GM18519 (cell line): ENCODE data around the gene SPATA20.

Experiments
- ATAC-seq: cut with Tn5 transposase; IDR thresholded peaks from one replicate; pipeline ENCODE4 v1.9.1; 2021; ENCODE audit warnings: mild to moderate bottlenecking, moderate library complexity; ENCODE audit not compliant: unreplicated experiment, low FRiP score

SPATA20 gene

GRCh38 chr17:50557630-50558029 is 10.7 kb downstream of the SPATA20 start:
- ATAC-seq, result no peak

- ATAC-seq, result no peak
Measured at GRCh38 chr17:50558091-50558490, 11.1 kb downstream of the SPATA20 start.

GRCh38 chr17:50558581-50558940 is 11.6 kb downstream of the SPATA20 start:
- ATAC-seq, result no peak

GRCh38 chr17:50558941-50559614 is 12.1 kb downstream of the SPATA20 start:
- no peak for ATAC-seq

GRCh38 chr17:50559674-50560184 is 12.8 kb downstream of the SPATA20 start:
- no peak for ATAC-seq

- ATAC-seq, result peak; percentile 62
Measured at GRCh38 chr17:50560185-50560824, 13.3 kb downstream of the SPATA20 start, which contains the start of gene CACNA1G. Gene CACNA1G (plus strand): TSS chr17:50560715. CDS start chr17:50561460, 745 bp downstream.

- ATAC-seq, result no peak
Measured at GRCh38 chr17:50560931-50561745, 14.2 kb downstream of the SPATA20 start.

- ATAC-seq, result no peak
Measured at GRCh38 chr17:50561746-50562141, 14.8 kb downstream of the SPATA20 start.

GRCh38 chr17:50562242-50563091 is 15.5 kb downstream of the SPATA20 start:
- ATAC-seq, result no peak

GRCh38 chr17:50563092-50563511 is 16.1 kb downstream of the SPATA20 start:
- ATAC-seq, result no peak

GRCh38 chr17:50564916-50565315 is 17.9 kb downstream of the SPATA20 start:
- ATAC-seq, result no peak

GRCh38 chr17:50565402-50566350 is 18.7 kb downstream of the SPATA20 start:
- no peak for ATAC-seq

- ATAC-seq, result no peak
Measured at GRCh38 chr17:50566886-50567285, 19.9 kb downstream of the SPATA20 start.

- ATAC-seq, result no peak
Measured at GRCh38 chr17:50568659-50569058, 21.7 kb downstream of the SPATA20 start.

- no peak for ATAC-seq
Measured at GRCh38 chr17:50569592-50569991, 22.6 kb downstream of the SPATA20 start.

- no peak for ATAC-seq
Measured at GRCh38 chr17:50570032-50570431, 23.1 kb downstream of the SPATA20 start.

GRCh38 chr17:50570528-50570927 is 23.6 kb downstream of the SPATA20 start:
- ATAC-seq, result no peak

GRCh38 chr17:50571681-50572080 is 24.7 kb downstream of the SPATA20 start:
- ATAC-seq, result no peak

- no peak for ATAC-seq
Measured at GRCh38 chr17:50572541-50572940, 25.6 kb downstream of the SPATA20 start.
